HepG2 (cell line): ENCODE results near the gene GALR2. TPM values are rescaled to one million over a fixed set of nuclear protein-coding genes. Genes with fewer than 3 reads are reported as not detected.

Source experiments
- ATAC-seq: fragments of 200-7000 bp; cut with Tn5 transposase; 3 replicates; pipeline ENCODE4 v1.9.1; 2020; ENCODE audit warnings: mild to moderate bottlenecking, moderate library complexity
- BruUV-seq: library from RNA; stranded (reverse); fragments of 400-500 nt; replicated peaks from 2 replicates; lab custom pipeline; 2021; lab: Mats Ljungman, UMichigan
- CTCF ChIA-PET: fragments of 300-600 bp; formaldehyde crosslinking; extraction: SDS; loops from one replicate; lab custom pipeline; 2021; ENCODE audit warnings: low total read pairs, inconsistent platforms, low intra/inter-chr PET ratio; lab: Yijun Ruan, JAX
- POLR2A ChIA-PET: fragments of 350-600 bp; sonication (Branson Sonifier 250); formaldehyde crosslinking; loops from one replicate; lab custom pipeline; 2020; ENCODE audit warnings: antibody characterized with exemption, inconsistent platforms; lab: Yijun Ruan, JAX
- DNase-seq: peaks from one replicate; pipeline ENCODE4 v3.0.0-alpha.2; 2015; ENCODE audit warnings: low spot score
- FAIRE-seq: peaks from 3 replicates; lab custom pipeline; 2011; peaks lifted over from hg19 to GRCh38; lab: Jason Lieb, UNC
- H2AFZ ChIP-seq: one replicate; pipeline ENCODE4 v1.6.1; 2011; ENCODE audit warnings: low read length, inconsistent platforms
- H3K27ac ChIP-seq: fragments of 300-600 bp; 3 replicates; pipeline ENCODE4 v1.8.0; 2011; ENCODE audit warnings: mixed run types, mild to moderate bottlenecking, mixed read lengths, low read length, inconsistent platforms; ENCODE audit not compliant: insufficient read depth; ENCODE audit errors: extremely low read length
- H3K27me3 ChIP-seq, 2 experiments: fragments of 200-600 bp in 1 of 2; 2 replicates in 1 of 2; 3 replicates in 1 of 2; pipeline versions ENCODE4 v1.6.0 to v1.8.0; 2011; ENCODE audit warnings: low read length in 2 of 2, mild to moderate bottlenecking in 2 of 2, moderate library complexity in 2 of 2, inconsistent platforms in 1 of 2; ENCODE audit not compliant: insufficient read depth in 2 of 2, control insufficient read depth in 1 of 2
- H3K36me3 ChIP-seq, 2 experiments: fragments of 200-600 bp in 1 of 2; replicated peaks in 1 of 2; 2 replicates in 1 of 2; 3 replicates in 1 of 2; pipeline versions ENCODE4 v1.5.1 to v1.8.0; 2011; ENCODE audit warnings: low read length in 2 of 2, inconsistent platforms in 1 of 2; ENCODE audit not compliant: insufficient read depth in 2 of 2, control insufficient read depth in 1 of 2
- H3K4me1 ChIP-seq: 2 replicates; pipeline ENCODE4 v1.5.1; 2012; ENCODE audit warnings: low read length, inconsistent platforms; ENCODE audit not compliant: insufficient read depth
- H3K4me2 ChIP-seq: 2 replicates; pipeline ENCODE4 v1.6.0; 2011; ENCODE audit warnings: low read depth, low read length, inconsistent platforms
- H3K4me3 ChIP-seq, 3 experiments: fragments of 200-600 bp in 1 of 3; sonication (generic), shearing (Covaris generic) in 1 of 3; replicated peaks in 1 of 3; 2 replicates each; pipeline ENCODE4 v1.5.1; 2011 to 2016; ENCODE audit warnings: low read length in 3 of 3, inconsistent platforms in 2 of 3, low read depth in 2 of 3, mild to moderate bottlenecking in 2 of 3, control low read depth in 1 of 3, mixed read lengths in 1 of 3; ENCODE audit not compliant: insufficient read depth in 1 of 3
- H3K79me2 ChIP-seq: one replicate; pipeline ENCODE4 v1.6.1; 2011; ENCODE audit warnings: low read length, inconsistent platforms; ENCODE audit not compliant: insufficient read depth
- H3K9ac ChIP-seq: 2 replicates; pipeline ENCODE4 v1.6.0; 2011; ENCODE audit warnings: mild to moderate bottlenecking, low read depth, low read length, inconsistent platforms; ENCODE audit not compliant: insufficient read depth
- H3K9me3 ChIP-seq: 2 replicates; pipeline ENCODE4 v1.5.1; 2012; ENCODE audit warnings: mild to moderate bottlenecking, low read length
- H4K20me1 ChIP-seq: 2 replicates; pipeline ENCODE4 v1.6.0; 2011; ENCODE audit warnings: inconsistent platforms, mild to moderate bottlenecking, low read length, moderate library complexity; ENCODE audit not compliant: insufficient read depth
- AGO2 ChIP-seq: fragments of 200-400 bp; formaldehyde crosslinking; optimal IDR thresholded peaks from 2 replicates; pipeline ENCODE3; 2017; ENCODE audit warnings: mild to moderate bottlenecking, low read depth, low read length, moderate library complexity
- ELF1 ChIP-seq: sonication (generic); formaldehyde crosslinking; IDR thresholded peaks from 2 replicates; pipeline ENCODE4 v1.4.0; 2020; ENCODE audit warnings: missing genetic modification reagents
- POLR2G ChIP-seq: fragments of 200-400 bp; formaldehyde crosslinking; IDR thresholded peaks from 2 replicates; pipeline ENCODE4 v1.6.1; 2018; ENCODE audit warnings: mild to moderate bottlenecking, low read depth, low read length, moderate library complexity
- RBFOX2 ChIP-seq: fragments of 200-400 bp; formaldehyde crosslinking; IDR thresholded peaks from 2 replicates; pipeline ENCODE4 v1.6.1; 2017; ENCODE audit warnings: low read depth, mild to moderate bottlenecking, low read length
- SETDB1 ChIP-seq: sonication (generic); formaldehyde crosslinking; IDR thresholded peaks from 2 replicates; pipeline ENCODE4 v1.5.1; 2020; ENCODE audit warnings: missing genetic modification reagents, mild to moderate bottlenecking, borderline replicate concordance
- ZNF33B ChIP-seq: sonication (generic); formaldehyde crosslinking; IDR thresholded peaks from 2 replicates; pipeline ENCODE4 v1.5.1; 2020; ENCODE audit warnings: mild to moderate bottlenecking, missing genetic modification reagents
- WGBS: methylation state at CpG from one replicate; pipeline ENCODE4 v1.1.6; 2017; ENCODE audit warnings: low lambda C conversion rate; 5-methylcytosine and 5-hydroxymethylcytosine counted together
- in situ Hi-C: cut with HindIII; loops from 2 replicates; pipeline ENCODE4 v1.10.0; 2017; ENCODE audit warnings: low pct_unique_long_range_greater_than_20kb; ENCODE audit not compliant: extremely low pct_ligation_motif_present
- intact Hi-C: fragments of 100-400 bp; cut with micrococcal nuclease; formaldehyde crosslinking; loops from one replicate; pipeline ENCODE4 v1.10.0; 2022; ENCODE audit not compliant: unreplicated experiment
- polyA plus RNA-seq, 8 experiments: library from polyadenylated mRNA; depleted of rRNA in 3 of 8; stranded (reverse) in 7 of 8; unstranded in 1 of 8; fragments of >200 nt; fragmentation: Illumina TruSeq in 4 of 8; extraction: Trizol in 4 of 8; gene quantifications; 2 replicates each; pipeline versions ENCODE4 v1.2.1 to v1.2.3, GENCODE V29; 2011 to 2016; ENCODE audit warnings: low read depth in 4 of 8, missing spikeins in 1 of 8, mixed read lengths in 1 of 8; ENCODE audit not compliant: insufficient read depth in 1 of 8
- total RNA-seq, 5 experiments: library from RNA; depleted of rRNA; stranded (reverse); fragments of >200 nt; fragmentation: Illumina TruSeq; extraction: Trizol; gene quantifications; 2 replicates each; pipeline ENCODE4 v1.2.3, GENCODE V29; 2016; ENCODE audit warnings: low read depth in 1 of 5

Gene GALR2
- total and polyA plus RNA-seq, 2 of the 13 experiments (the other 11 are each of a cell fraction or from before 2014, with no cell fraction given) = 0.48 to 0.58 TPM

DNA sequence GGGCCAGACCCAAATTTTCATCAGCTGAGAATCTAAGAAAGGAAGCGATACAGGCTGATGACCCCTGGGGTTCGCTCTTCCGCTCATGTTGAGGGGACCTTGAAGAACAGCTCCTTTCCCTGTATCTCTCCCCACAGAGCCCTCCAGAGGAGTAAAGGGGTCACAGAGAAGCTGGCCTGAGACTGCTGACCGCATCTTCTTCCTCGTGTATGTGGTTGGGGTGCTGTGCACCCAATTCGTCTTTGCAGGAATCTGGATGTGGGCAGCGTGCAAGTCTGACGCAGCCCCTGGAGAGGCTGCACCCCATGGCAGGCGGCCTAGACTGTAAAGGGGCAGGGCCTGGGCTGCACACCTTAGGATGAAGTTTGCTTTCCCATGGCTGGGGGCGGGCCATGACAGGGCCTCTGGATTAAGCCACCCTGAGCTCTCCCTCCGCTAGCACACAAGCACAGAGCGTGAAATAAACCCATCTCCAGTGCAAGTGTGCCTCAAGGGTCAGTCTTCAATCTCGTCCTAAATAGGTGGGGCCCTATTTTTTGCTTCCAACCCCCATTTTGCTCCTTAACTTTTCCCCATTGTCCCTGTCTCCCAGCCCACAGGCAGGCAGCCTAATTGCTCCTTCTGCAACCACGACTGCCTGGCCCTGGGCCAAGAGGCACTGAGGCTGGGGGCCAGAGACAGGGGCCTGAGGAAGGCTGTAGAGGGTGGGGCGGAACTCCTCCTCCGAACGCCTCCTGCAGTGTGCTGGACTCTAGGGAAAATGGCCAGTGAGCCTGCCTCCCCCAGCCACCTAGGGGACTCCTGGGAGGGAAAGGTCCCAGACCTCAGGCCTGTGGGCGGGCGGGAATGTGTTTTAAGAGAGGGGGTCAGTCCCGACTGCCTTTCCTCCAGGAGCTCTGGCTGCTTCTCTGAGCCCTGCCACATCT is 8.0 kb downstream of the GALR2 start:
- H3K36me3 ChIP-seq = peaks cover 30 to 35% of the 10 kb centered on the region in 2 experiments; a peak in 4 of 5 replicates
- ATAC-seq (no peak), FAIRE-seq (no peak)
- BruUV-seq = TSS peak; percentile 23
- TF ChIP-seq SETDB1 (CRISPR knock-in tag) (no peak), POLR2G (0 out of 2 replicates have a peak, but pooled peaks have one; percentile 16), ZNF33B (no peak), AGO2 (peak; percentile 12)
- TF ChIP-seq, all 625 proteins: peak for 2
- DNase-seq = no peak
- intact Hi-C loops (no loop called here), in situ Hi-C loops (no loop called here)
- Histone ChIP-seq H3K9me3 (no peaks in the 10 kb centered on the region), H3K27ac (no peak overlapping the region), H3K4me3 (no peak overlapping the region), H2AFZ (no peak overlapping the region), H3K9ac (no peak overlapping the region), H3K79me2 (no peaks in the 10 kb centered on the region), H3K27me3 (peaks cover 3 to 16% of the 10 kb centered on the region in 2 experiments; a peak in 4 of 5 replicates), H3K4me2 (no peak overlapping the region), H4K20me1 (0 out of 2 replicates have a peak, but pooled peaks cover 8% of the 10 kb centered on the region), H3K4me1 (peaks cover 20% of the 10 kb centered on the region)
- ChIA-PET CTCF (no interaction called here), POLR2A (interaction anchor here (1.4 kb wide), 2 partner anchors 10 to 20 kb away, joined by 4 to 5 read pairs; partner anchors contain the start of genes EXOC7 and SRP68)
- WGBS = 93% methylated on average over 20 of the region's 20 CpGs

DNA sequence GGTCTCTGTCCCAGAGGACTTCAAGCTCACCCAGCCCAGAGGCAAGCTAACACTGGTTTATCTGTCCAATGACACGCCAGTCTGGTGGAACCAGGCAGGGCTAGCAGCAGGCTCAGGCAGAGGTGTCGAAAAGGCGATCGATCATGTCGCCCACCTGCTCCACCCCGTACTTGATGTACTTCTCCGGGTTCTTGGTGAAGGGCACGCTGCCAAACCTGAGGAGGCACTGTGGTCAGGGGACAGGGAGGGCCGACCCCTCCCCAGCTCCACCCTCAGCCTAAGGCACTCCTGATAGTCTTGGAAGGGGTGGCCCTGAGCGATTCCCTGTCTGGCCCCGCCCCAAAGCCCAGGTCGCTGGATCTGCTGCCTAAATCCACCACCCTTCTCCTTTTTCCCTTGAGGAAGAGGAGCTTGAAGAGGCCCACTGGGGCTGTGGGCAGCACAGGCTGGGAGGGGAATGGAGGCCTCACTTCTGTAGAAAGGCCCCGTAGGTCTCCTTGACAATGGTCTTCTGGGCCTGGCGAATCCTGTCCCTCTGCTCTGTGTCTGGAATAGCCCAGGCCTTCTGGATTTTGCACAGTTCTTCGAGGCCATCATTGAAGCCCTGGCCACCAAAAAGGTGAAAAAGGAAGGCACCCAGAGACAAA is 9.1 kb downstream of the GALR2 start:
- Histone ChIP-seq H3K9me3 (no peaks in the 10 kb centered on the region), H3K9ac (no peak overlapping the region), H3K36me3 (peaks cover 38 to 45% of the 10 kb centered on the region in 2 experiments; a peak in 4 of 5 replicates), H3K4me2 (no peak overlapping the region), H3K4me3 (no peak overlapping the region), H3K79me2 (no peaks in the 10 kb centered on the region), H4K20me1 (0 out of 2 replicates have a peak, but pooled peaks cover 8% of the 10 kb centered on the region), H3K27me3 (0 out of 5 replicates have a peak, but pooled peaks cover 0 to 5% of the 10 kb centered on the region in 2 experiments), H2AFZ (no peak overlapping the region), H3K4me1 (peaks cover 13% of the 10 kb centered on the region), H3K27ac (no peak overlapping the region)
- in situ Hi-C loops (no loop called here), intact Hi-C loops (no loop called here)
- BruUV-seq = no TSS peak
- WGBS = 94% methylated on average over 15 of the region's 15 CpGs
- POLR2A ChIA-PET = interaction anchor here (1.4 kb wide), 1 partner anchor 19 kb away, joined by 4 read pairs; the partner anchor contains the start of gene EXOC7
- DNase-seq (no peak), FAIRE-seq (no peak), ATAC-seq (no peak)
- TF ChIP-seq RBFOX2 (0 out of 2 replicates have a peak, but pooled peaks have one; percentile 4), ELF1 (CRISPR knock-in tag) (no peak)
- CTCF ChIA-PET = no interaction called here
